CD14-positive monocyte (primary cell): ENCODE measurements around the gene ACACA. TPM values are rescaled to one million over a fixed set of nuclear protein-coding genes. Genes with fewer than 3 reads are reported as not detected.

Source experiments
- DNase-seq, 3 donors: peaks; one replicate each; pipeline ENCODE4 v3.0.0-alpha.2; 2011 to 2022
- H2AFZ ChIP-seq: 2 replicates; pipeline ENCODE4 v1.6.0; 2012; ENCODE audit warnings: mild to moderate bottlenecking, low read depth, low read length, inconsistent platforms; ENCODE audit not compliant: insufficient read depth, poor library complexity, severe bottlenecking
- H3K27ac ChIP-seq, 2 donors: 1 replicate in 1 of 2; 2 replicates in 1 of 2; pipeline ENCODE4 v1.5.1; 2012 to 2013; ENCODE audit warnings: low read length in 2 of 2, control low read depth in 1 of 2, inconsistent platforms in 1 of 2, low read depth in 1 of 2, mild to moderate bottlenecking in 1 of 2
- H3K27me3 ChIP-seq, 2 donors: one replicate each; pipeline versions ENCODE4 v1.6.0 to v1.6.1; 2011 to 2013; ENCODE audit warnings: low read length in 2 of 2; ENCODE audit not compliant: control insufficient read depth in 2 of 2, insufficient read depth in 2 of 2
- H3K36me3 ChIP-seq, 2 donors: replicated peaks in 1 of 2; 1 replicate in 1 of 2; 2 replicates in 1 of 2; pipeline versions ENCODE4 v1.5.1 to v1.6.1; 2012 to 2013; ENCODE audit warnings: low read length in 2 of 2, control low read depth in 1 of 2, inconsistent platforms in 1 of 2, mild to moderate bottlenecking in 1 of 2; ENCODE audit not compliant: insufficient read depth in 2 of 2, control insufficient read depth in 1 of 2
- H3K4me1 ChIP-seq, 2 donors: 1 replicate in 1 of 2; 2 replicates in 1 of 2; pipeline versions ENCODE4 v1.5.1 to v1.6.1; 2012 to 2013; ENCODE audit warnings: low read length in 2 of 2, control low read depth in 1 of 2, inconsistent platforms in 1 of 2, mild to moderate bottlenecking in 1 of 2, moderate library complexity in 1 of 2; ENCODE audit not compliant: insufficient read depth in 2 of 2, control insufficient read depth in 1 of 2
- H3K4me2 ChIP-seq: replicated peaks from 2 replicates; pipeline ENCODE3; 2012; ENCODE audit warnings: low read length, moderate library complexity, mild to moderate bottlenecking; ENCODE audit not compliant: poor library complexity, severe bottlenecking; ENCODE audit errors: extremely low read depth
- H3K4me3 ChIP-seq, 3 experiments: fragments of 200-600 bp in 1 of 3; sonication (generic) in 1 of 3; replicated peaks in 1 of 3; 1 replicate in 2 of 3; 2 replicates in 1 of 3; pipeline ENCODE4 v1.5.1; 2011 to 2013; ENCODE audit warnings: low read length in 3 of 3, mild to moderate bottlenecking in 3 of 3, control low read depth in 2 of 3, low read depth in 2 of 3, inconsistent platforms in 1 of 3, moderate library complexity in 1 of 3
- H3K79me2 ChIP-seq: 2 replicates; pipeline ENCODE4 v1.6.0; 2012; ENCODE audit warnings: mild to moderate bottlenecking, control low read depth, inconsistent platforms, low read length, moderate library complexity; ENCODE audit not compliant: insufficient read depth
- H3K9ac ChIP-seq: 2 replicates; pipeline ENCODE4 v1.6.0; 2017; ENCODE audit warnings: low read length, mild to moderate bottlenecking; ENCODE audit not compliant: insufficient read depth, poor library complexity, severe bottlenecking
- H3K9me3 ChIP-seq, 2 donors: replicated peaks in 1 of 2; 1 replicate in 1 of 2; 2 replicates in 1 of 2; pipeline versions ENCODE4 v1.5.1 to v1.6.1; 2012 to 2013; ENCODE audit warnings: low read length in 2 of 2, control low read depth in 1 of 2; ENCODE audit not compliant: control insufficient read depth in 1 of 2, insufficient read depth in 1 of 2
- H4K20me1 ChIP-seq: 2 replicates; pipeline ENCODE4 v1.6.0; 2012; ENCODE audit warnings: mild to moderate bottlenecking, low read length, control low read depth, moderate library complexity; ENCODE audit not compliant: insufficient read depth
- H3K27ac Mint-ChIP-seq, 7 donors: one replicate each; pipeline ENCODE4 v1.8.0; 2020; ENCODE audit warnings: mild to moderate bottlenecking in 7 of 7, mixed read lengths in 7 of 7, moderate library complexity in 6 of 7, inconsistent platforms in 2 of 7
- H3K27me3 Mint-ChIP-seq, 3 donors: one replicate each; pipeline ENCODE4 v1.8.0; 2021 to 2022; ENCODE audit warnings: low read depth in 3 of 3, mild to moderate bottlenecking in 3 of 3, mixed read lengths in 3 of 3, moderate library complexity in 3 of 3, inconsistent platforms in 1 of 3
- H3K36me3 Mint-ChIP-seq, 2 donors: one replicate each; pipeline ENCODE4 v1.8.0; 2020; ENCODE audit warnings: mixed read lengths in 2 of 2, inconsistent platforms in 1 of 2, mild to moderate bottlenecking in 1 of 2
- H3K4me1 Mint-ChIP-seq: one replicate; pipeline ENCODE4 v1.8.0; 2020; ENCODE audit warnings: mild to moderate bottlenecking, mixed read lengths
- H3K4me3 Mint-ChIP-seq, 2 donors: one replicate each; pipeline ENCODE4 v1.8.0; 2020; ENCODE audit warnings: mild to moderate bottlenecking in 2 of 2, mixed read lengths in 2 of 2, moderate library complexity in 1 of 2
- H3K9me3 Mint-ChIP-seq, 7 donors: one replicate each; pipeline ENCODE4 v1.8.0; 2020 to 2022; ENCODE audit warnings: mixed read lengths in 7 of 7, mild to moderate bottlenecking in 6 of 7, moderate library complexity in 6 of 7, inconsistent platforms in 2 of 7
- WGBS: methylation state at CpG from one replicate; pipeline ENCODE4 v1.1.5; 2013; ENCODE audit warnings: missing lambda C conversion rate; ENCODE audit not compliant: insufficient coverage; 5-methylcytosine and 5-hydroxymethylcytosine counted together
- intact Hi-C, 2 donors: fragments of 100-400 bp; cut with micrococcal nuclease; formaldehyde crosslinking; loops; one replicate each; pipeline versions ENCODE4 v1.15.0 to v1.15.1; 2023
- polyA plus RNA-seq, 3 donors: library from polyadenylated mRNA; depleted of rRNA in 1 of 3; unstranded in 2 of 3; stranded (reverse) in 1 of 3; fragments of 300-500 nt in 2 of 3; fragments of >200 nt in 1 of 3; fragmentation: Illumina TruSeq in 2 of 3; gene quantifications; 1 replicate in 2 of 3; 2 replicates in 1 of 3; pipeline ENCODE4 v1.2.3, GENCODE V29; 2012 to 2021
- TF ChIP-seq, protein P1 (sequence below): fragments of 200-600 bp; IDR thresholded peaks from one replicate; pipeline ENCODE4 v1.8.0; 2022; ENCODE audit warnings: antibody characterized with exemption, mild to moderate bottlenecking

The ACACA gene
- polyA plus RNA-seq, 3 donors = 3.5 to 4.6 (median 3.8) TPM

DNA sequence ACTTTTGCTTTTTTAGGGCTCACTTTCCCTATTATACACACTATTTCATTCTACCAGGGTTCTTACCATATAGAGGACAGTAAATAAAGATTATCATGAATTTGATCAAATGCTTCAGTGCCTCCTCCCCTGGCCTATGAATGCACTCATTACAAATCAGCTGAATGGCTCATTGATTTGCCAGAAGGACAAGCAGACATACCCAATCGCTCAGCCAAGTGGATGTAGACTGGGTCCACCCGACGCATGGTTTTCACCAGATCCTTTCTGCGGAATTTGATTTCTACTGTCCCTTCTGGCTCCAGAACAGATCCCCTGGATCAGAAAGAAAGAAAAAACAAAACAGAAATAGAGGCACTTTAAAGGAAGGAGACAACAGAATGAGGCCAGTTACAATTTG, 295.3 kb downstream of the ACACA start:
- H3K27ac ChIP-seq = no peak overlapping the region
- no peak overlapping the region for H3K4me3 ChIP-seq
- no peaks in the 10 kb centered on the region for H4K20me1 ChIP-seq
- H3K9me3 ChIP-seq = no peaks in the 10 kb centered on the region
- Mint-ChIP-seq H3K36me3 (peaks cover 36 to 53% of the 10 kb centered on the region in 2 donors), H3K9me3 (no peaks in the 10 kb centered on the region), H3K27me3 (peaks cover 0 to 2% (median 0%) of the 10 kb centered on the region in 3 donors), H3K27ac (peak overlapping the region in 1 of 7 donors; percentile 46), H3K4me1 (peaks cover 10% of the 10 kb centered on the region), H3K4me3 (no peak overlapping the region)
- DNase-seq = no peak
- H3K27me3 ChIP-seq = no peaks in the 10 kb centered on the region
- H3K4me2 ChIP-seq = no peak overlapping the region
- peaks cover 8% of the 10 kb centered on the region in 2 donors for H3K4me1 ChIP-seq
- no peaks in the 10 kb centered on the region for H3K79me2 ChIP-seq
- H2AFZ ChIP-seq = no peak overlapping the region
- intact Hi-C loops = no loop called here
- TF ChIP-seq, protein P1, sequence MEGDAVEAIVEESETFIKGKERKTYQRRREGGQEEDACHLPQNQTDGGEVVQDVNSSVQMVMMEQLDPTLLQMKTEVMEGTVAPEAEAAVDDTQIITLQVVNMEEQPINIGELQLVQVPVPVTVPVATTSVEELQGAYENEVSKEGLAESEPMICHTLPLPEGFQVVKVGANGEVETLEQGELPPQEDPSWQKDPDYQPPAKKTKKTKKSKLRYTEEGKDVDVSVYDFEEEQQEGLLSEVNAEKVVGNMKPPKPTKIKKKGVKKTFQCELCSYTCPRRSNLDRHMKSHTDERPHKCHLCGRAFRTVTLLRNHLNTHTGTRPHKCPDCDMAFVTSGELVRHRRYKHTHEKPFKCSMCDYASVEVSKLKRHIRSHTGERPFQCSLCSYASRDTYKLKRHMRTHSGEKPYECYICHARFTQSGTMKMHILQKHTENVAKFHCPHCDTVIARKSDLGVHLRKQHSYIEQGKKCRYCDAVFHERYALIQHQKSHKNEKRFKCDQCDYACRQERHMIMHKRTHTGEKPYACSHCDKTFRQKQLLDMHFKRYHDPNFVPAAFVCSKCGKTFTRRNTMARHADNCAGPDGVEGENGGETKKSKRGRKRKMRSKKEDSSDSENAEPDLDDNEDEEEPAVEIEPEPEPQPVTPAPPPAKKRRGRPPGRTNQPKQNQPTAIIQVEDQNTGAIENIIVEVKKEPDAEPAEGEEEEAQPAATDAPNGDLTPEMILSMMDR = no peak
- H3K9ac ChIP-seq = no peak overlapping the region
- peaks cover 16 to 46% of the 10 kb centered on the region in 2 donors for H3K36me3 ChIP-seq
- WGBS = 100% methylated on average over 1 of the region's 4 CpGs

DNA sequence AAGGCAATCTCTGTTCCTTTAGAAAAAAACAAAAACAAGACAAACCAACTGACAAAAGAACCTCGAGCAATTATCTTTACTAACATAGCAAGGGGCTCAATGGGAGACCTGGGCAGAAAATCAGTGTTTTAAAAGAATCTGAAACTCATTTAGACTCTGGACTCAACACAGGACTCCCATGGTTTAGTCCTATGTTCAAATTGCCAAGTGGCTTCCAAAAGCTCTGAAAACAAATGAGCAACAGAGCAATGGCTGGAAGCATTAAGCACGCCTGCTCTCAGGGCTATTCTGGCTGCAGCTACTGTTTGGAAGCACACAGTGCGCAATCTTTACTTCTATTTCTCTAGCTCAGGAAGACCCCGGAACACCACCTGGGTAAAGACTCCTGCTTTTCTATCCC, 295.9 kb downstream of the ACACA start:
- no peaks in the 10 kb centered on the region for H3K79me2 ChIP-seq
- intact Hi-C loops = no loop called here
- H3K4me3 Mint-ChIP-seq = no peak overlapping the region
- H3K4me1 ChIP-seq = peaks cover 8% of the 10 kb centered on the region in 2 donors
- no peaks in the 10 kb centered on the region for H3K9me3 Mint-ChIP-seq
- no peaks in the 10 kb centered on the region for H3K27me3 ChIP-seq
- no peak overlapping the region for H3K4me2 ChIP-seq
- no peaks in the 10 kb centered on the region for H3K27me3 Mint-ChIP-seq
- H3K9me3 ChIP-seq = no peaks in the 10 kb centered on the region
- 79% methylated on average over 4 of the region's 4 CpGs for WGBS
- no peak overlapping the region for H2AFZ ChIP-seq
- DNase-seq = no peak
- H3K4me1 Mint-ChIP-seq = peaks cover 10% of the 10 kb centered on the region
- no peak overlapping the region for H3K9ac ChIP-seq
- no peak overlapping the region for H3K4me3 ChIP-seq
- peaks cover 31 to 50% of the 10 kb centered on the region in 2 donors for H3K36me3 Mint-ChIP-seq
- H3K36me3 ChIP-seq = peaks cover 16 to 46% of the 10 kb centered on the region in 2 donors
- H3K27ac ChIP-seq = no peak overlapping the region
- no peaks in the 10 kb centered on the region for H4K20me1 ChIP-seq
- TF ChIP-seq, protein P1 = no peak
- H3K27ac Mint-ChIP-seq = peak overlapping the region in 1 of 7 donors; percentile 41
